HepG2 (cell line): ENCODE measurements around the gene TTC39C.

Source experiments
- POLR2AphosphoS5 ChIP-seq: IDR thresholded peaks from 2 replicates; pipeline ENCODE4 v1.6.1; 2012; ENCODE audit warnings: low read depth, low read length
- ZBTB21 ChIP-seq: sonication (generic); formaldehyde crosslinking; IDR thresholded peaks from 2 replicates; pipeline ENCODE4 v1.4.0; 2020; ENCODE audit warnings: missing genetic modification reagents
- ZFP41 ChIP-seq: sonication (generic); formaldehyde crosslinking; IDR thresholded peaks from 2 replicates; pipeline ENCODE4 v1.4.0; 2020; ENCODE audit warnings: mild to moderate bottlenecking, missing genetic modification reagents, borderline replicate concordance
- ZNF878 ChIP-seq: sonication (generic); formaldehyde crosslinking; IDR thresholded peaks from 2 replicates; pipeline ENCODE4 v1.8.1; 2023; ENCODE audit warnings: mild to moderate bottlenecking, missing genetic modification reagents, moderate library complexity

GRCh38 chr18:24138789-24139616 is 124.4 kb downstream of the TTC39C start, which contains the start of gene CABYR:
- TF ChIP-seq ZBTB21 (CRISPR knock-in tag) (no peak), POLR2AphosphoS5 (no peak), ZFP41 (CRISPR knock-in tag) (no peak), ZNF878 (CRISPR knock-in tag) (no peak)
